ENCODE results near the gene NR2F1-AS1.
"Not testable (repeated sequence)": the region's sequence is repeated elsewhere in the genome, so short reads cannot be mapped to it uniquely, and the experiment has no call there.

Gene NR2F1-AS1

DNA sequence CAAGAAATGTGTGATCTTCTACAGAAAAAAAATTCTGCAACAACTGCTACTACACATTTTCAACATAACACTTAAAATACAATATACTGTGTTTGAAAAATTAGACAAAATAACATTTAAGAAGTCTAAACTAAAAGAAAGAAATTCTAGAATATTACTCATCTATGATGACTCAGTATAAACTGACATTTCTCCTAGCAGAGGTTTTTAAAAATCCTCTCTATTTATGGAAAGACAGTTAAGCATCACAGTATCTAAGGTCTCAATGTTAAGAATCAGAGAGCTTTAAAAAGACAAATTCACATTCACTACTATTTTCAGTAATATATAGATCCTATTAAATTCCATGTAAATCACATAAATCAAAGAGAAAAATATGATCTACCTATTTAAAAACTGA, 61.3 kb downstream of the NR2F1-AS1 start:
- no peak for DNase-seq (ENCODE audit: low read depth in 2 of 2)

DNA sequence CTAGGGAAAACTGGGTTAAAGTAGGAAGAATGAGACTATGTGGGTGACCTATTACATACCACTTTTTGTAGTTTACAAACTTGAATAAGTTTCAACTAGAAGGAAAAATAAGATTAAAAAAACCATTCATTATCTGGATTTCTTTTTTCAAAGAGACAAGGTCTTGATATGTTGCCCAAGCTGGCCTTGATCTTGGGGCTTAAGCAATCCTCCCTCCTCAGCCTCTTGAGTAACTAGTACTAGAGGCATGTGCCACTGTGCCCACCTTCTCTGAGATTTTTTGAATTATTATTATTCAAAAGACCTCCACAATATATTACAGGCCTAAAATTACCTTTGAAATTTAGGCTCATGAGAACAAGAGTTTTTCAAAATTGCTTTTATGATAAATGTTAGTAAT, 63.2 kb downstream of the NR2F1-AS1 start:
- DNase-seq (ENCODE audit: low read depth in 2 of 2), result no peak

DNA sequence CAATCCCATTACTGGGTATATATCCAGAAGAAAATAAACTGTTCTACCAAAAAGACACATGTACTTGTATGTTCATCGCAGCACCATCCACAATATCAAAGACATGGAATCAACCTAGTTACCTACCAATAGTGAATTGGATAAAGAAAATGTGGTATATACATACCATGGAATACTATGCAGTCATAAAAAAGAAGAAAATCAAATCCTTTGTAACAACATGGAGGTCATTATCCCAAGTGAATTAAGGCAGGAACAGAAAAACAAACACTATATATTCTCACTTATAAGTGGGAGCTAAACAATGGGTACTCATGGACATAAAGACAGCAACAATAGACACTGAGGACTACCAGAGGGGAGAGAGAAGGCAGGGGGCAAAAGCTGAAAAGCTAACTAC, 67.7 kb downstream of the NR2F1-AS1 start:
- DNase-seq (ENCODE audit: low read depth in 2 of 2), result no peak

DNA sequence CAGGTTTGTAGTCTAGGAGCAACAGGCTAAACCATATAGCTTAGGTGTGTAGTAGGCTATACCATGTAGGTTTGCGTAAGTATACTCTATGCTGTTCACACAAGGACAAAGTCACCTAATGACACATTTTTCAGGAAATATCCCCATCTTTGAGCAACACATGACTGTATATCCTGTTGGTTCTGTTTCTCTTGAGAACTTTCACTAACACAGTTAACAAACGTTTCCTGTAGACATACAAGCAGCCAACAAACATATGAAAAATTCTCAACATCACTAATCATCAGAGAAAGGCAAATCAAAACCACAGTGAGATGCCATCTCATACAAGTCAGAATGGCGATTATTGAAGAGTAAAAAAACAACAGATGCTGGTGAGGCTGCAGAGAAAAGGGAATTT, 68.2 kb downstream of the NR2F1-AS1 start:
- DNase-seq (ENCODE audit: low read depth in 2 of 2), result no peak

DNA sequence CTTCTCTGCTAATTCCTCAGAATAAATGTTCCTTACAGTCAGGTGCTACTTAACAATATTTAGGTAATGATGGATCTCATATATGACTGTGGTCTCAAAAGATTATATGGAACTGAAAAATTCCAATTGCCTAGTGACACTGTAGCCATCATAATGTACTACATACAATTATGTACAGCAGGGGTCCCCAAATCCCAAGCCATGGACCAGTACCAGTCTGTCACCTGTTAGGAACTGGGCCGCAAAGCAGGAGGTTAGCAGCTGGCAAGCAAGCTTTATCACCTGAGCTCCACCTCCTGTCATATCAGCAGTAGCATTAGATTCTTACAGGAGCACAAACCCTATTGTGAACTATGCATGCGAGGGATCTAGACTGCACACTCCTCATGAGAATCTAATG, 69.6 kb downstream of the NR2F1-AS1 start:
- DNase-seq (ENCODE audit: low read depth in 2 of 2), result no peak

DNA sequence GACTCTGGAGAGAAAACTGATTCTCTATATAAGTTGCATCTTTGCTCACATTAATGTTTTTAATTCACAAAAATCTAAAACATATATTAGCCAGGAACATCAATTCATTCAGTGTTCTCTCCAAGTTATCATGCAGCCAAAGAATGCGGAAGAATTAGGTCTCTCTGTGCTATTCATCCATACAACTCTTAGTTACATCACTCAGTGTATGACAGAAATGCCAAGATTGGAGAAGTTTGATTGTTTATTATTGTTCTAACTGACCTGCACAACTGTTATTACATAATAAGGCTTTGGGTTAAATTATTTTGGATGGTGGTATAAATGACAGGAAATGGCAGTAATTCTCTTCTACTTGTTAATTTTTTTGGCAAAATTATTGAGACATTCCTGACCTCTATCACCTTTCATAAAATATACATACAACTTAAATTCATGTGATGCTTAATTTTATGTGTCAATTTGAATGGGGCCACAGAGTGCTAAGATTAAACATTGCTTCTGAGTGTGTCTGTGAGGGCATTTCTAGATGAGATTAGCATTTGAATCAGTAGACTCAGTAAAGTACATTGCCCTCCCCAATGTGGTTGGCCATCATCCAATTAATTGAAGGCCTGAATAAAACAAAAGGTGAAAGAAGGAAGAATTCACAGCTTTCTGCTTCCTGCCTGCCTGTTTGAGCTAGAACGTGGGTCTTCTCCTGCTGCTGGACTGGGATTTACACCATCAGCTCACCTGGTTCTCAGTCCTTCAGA, 70.2 kb downstream of the NR2F1-AS1 start:
- no peak for DNase-seq (ENCODE audit: low read depth in 2 of 2)

DNA sequence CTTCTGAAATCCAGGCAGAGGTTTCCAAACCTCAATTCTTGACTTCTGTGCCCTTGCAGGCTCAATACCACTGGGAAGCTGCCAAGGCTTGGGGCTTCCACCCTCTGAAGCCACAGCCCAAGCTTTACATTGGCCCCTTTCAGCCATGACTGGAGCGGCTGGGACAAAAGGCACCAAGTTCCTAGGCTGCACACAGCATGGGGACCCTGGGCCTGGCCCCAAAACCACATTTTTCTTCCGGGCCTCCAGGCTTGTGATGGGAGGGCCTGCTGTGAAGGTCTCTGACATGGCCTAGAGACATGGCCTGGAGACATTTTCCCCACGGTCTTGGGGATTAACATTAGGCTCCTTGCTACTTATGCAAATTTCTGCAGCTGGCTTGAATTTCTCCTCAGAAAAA, 75.5 kb downstream of the NR2F1-AS1 start:
- not testable (repeated sequence) for DNase-seq (ENCODE audit: low read depth in 2 of 2)

DNA sequence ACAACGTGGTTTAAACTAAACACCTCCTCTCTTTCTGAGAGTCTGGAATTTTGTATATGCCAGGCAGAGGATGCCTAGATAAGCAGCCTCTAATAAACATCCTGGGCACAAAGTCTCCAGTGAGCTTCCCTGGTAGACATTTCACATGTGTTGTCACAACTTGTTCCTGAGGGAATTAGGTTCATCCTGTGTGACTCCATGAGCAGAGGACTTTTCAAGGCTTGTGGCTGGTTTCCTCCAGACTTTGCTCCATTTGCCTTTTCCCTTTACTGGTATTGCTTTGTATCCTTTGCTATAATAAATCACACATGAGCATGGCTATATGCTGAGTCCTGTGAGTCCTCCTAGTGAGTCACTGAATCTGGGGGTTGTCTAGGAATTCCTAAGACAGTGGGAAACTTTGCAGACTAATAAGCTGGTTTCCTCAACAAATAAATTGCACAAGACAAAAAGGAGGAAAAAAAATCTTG, 77.4 kb downstream of the NR2F1-AS1 start:
- DNase-seq (ENCODE audit: low read depth in 2 of 2), result no peak

DNA sequence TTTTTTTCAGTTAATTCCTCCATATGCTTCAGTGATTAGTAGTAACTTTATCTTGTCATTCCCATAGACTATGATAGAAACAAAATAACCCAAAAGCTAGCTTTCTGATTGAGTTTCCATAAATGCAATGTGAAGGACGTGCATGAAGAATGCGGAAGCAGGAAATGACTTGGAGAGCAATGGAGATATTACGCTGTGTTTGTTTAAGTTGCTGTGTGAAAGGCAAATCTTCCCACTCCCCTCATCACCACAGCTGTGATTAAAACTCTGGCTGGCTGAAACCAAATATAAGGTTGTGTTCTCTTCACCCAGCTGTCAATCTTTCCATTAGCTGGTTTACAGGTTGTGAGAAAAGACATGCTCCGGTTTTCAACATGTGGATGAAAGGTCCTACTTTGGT, 83.9 kb downstream of the NR2F1-AS1 start:
- no peak for DNase-seq (ENCODE audit: low read depth in 2 of 2)

DNA sequence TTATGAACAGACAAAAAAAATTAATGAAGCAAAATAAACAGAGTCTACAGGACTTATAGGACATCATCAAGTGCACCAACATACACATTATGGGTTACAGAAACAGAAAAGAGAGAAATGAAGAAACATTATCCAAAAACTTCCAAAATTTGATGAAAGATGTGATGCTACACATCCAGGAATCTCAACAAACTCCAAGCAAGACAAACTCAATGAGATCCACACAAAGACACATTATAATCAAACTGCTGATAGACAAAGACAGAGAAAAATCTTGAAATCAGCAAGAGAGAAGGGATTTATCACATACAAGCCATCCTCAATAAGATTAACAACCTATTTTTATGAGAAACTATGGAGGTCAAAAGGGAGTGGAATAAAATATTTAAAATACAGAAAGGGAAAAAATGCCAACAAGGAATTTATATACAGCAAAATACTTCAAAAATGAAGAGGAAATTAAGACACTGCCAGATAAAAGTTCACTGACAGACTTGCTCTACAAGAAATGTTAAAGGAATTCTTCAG, 101.0 kb downstream of the NR2F1-AS1 start:
- DNase-seq (ENCODE audit: low read depth in 2 of 2), result no peak

DNA sequence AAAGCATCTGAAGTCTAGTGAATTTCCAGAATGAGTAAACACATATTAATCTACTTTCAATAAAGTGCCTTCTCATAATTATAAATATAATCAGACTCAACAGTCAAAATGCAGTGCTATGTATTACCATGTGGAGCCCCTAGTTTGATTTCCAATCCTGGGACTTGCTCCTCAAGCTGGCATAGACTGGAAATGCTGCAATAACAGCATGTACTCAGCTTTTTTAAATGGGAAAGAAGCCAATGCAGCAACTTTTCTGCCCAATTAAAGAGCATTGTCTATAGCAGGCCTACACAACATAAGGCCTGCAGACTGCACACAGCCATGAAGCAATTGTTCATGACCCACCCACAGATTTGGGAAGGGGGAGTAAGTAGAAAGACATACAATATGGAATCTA, 103.2 kb downstream of the NR2F1-AS1 start:
- no peak for DNase-seq (ENCODE audit: low read depth in 2 of 2)

DNA sequence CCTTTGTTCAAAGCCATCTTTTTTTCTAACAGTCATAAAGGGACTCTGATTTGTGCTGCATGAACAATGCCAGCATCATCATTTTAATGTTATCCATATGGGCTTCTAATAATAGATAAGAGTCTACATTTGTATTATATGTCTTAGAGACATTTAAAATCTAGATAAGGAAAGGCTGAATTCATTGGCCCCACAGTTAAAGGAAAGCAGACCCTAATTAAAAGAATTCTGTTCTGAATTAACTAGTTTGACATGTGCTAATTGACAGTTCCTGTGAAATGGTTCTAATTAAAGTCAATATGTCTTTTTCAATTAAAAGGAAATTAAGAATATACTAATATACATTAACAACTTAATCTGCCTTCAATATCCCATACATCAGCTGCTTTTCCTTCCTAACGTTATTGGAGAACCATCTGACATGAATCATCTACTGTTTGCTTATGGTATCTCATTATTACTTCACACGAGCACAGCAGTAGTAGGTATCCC, 104.7 kb downstream of the NR2F1-AS1 start:
- no peak for DNase-seq (ENCODE audit: low read depth in 2 of 2)

DNA sequence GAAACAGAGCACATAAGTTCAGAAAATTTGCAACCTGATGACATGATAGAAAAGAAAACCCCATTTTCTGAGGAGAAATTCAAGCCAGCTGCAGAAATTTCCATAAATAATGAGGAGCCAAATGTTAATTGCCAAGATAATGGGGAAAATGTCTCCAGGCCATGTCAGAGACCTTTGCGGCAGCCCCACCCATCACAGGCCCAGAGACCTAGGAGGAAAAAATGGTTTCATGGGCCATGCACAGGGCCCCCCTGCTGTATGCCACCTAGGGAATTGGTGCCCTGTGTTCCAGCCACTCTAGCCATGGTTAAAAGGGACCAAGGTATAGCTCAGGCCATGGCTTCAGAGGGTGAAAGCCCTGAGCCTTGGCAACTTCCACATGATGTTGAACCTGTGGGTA, 118.1 kb downstream of the NR2F1-AS1 start:
- no peak for DNase-seq (ENCODE audit: low read depth in 2 of 2)

DNA sequence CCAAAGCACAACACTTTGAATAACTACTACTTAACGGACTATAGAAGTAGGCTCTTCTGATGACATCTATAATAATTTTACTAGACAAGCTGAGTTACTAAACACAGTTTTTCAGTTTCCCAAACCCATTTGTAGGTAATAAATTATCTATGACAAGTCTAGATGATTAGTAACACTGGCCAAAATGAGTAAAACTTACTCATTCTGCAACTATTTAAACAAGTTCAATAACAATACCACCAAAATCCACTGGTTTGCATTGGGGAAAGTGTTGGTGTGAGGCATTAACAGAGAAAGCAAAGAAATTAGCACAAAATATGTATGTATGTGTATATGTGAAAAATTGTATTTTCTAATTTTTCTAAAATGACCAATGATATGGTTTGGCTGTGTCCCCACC, 119.3 kb downstream of the NR2F1-AS1 start:
- no peak for DNase-seq (ENCODE audit: low read depth in 2 of 2)

DNA sequence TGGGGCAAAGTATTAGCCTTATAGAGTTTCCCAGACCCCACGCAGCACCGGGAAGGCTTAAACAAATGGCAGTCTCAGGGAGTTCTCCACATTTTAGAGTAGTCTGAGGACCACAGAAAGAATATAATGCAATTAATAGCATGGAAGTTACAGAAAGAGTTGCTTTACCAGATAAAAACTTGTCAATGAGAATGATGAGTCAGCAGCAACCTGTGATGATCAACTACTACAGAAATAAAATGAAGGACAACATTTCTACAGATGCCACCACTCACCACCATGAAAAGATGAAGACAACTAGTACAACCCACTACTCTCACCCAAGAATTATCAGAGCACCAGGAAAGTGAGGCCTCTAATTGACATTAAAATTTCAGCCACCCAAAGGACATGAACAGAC, 120.7 kb downstream of the NR2F1-AS1 start:
- no peak for DNase-seq (ENCODE audit: low read depth in 2 of 2)

DNA sequence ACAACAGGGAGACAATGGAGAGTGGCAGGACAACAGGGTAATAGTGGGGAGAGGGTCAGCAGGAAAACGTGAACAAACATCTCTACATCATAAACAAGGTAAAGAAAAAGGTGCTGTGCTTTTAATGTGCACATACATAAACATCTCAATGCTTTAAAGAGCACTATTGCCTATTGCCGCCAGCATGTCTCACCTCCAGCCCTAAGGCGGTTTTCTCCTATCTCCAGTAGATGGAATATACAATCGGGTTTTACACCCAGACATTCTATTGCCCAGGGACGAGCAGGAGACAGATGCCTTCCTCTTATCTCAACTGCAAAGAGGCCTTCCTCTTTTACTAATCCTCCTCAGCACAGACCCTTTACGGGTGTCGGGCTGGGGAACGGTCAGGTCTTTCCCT, 124.2 kb downstream of the NR2F1-AS1 start:
- DNase-seq (ENCODE audit: low read depth in 2 of 2), result not testable (repeated sequence)

DNA sequence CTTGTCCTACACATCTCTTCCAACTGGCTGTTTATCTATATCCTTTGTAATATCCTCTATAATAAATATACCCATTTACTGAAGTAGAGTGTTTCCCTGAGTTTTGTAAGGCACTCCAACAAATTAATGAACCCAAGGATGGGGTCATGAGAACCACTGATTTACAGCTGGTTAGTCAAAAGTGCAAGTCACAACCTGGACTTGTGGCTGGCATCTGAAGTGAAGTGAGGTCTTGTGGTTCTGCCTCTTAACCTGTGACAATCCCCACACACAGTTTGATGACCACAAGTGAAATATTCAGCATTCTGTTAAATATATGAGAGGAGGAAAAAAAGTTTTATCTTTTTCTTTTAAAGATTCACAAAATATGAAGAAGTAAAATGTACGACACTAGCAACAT, 126.1 kb downstream of the NR2F1-AS1 start:
- DNase-seq (ENCODE audit: low read depth in 2 of 2), result no peak

DNA sequence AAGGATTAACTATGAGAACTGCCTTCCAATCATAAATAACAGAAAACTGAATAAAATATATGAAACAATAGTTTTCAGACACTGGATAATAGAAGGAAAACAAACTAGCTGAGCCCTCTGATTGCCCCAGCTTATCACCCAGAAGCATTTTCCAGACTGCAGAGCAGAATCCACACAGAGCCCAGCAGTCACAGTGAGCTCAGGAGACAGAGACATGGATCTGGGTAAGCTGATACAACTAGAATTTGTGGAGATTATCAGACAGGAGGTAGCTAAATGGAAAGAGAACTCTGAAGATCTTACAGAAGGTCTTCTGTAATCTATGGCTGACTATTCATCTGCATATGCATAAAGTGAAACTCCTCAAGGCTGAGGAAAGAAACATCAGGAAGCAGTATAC, 128.8 kb downstream of the NR2F1-AS1 start:
- DNase-seq (ENCODE audit: low read depth in 2 of 2), result no peak

DNA sequence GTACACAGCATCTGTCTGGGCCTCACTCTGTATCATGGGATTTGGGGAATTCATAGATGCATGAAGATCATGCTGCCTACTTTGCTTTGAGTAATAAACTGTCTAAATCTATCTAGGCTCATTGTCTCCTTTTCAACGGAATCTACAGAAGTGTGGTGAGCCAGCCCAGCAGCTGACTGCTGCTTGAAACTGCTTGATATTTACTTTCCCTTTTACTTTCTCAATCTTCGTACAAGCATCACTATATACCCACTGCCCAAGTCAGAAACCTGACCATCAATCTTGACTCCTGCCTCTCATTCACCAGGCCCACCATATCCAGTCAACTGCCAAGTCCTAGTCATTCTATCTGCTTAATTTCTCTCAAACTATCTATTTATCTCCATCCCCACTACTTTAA, 142.9 kb downstream of the NR2F1-AS1 start:
- no peak for DNase-seq (ENCODE audit: low read depth in 2 of 2)

DNA sequence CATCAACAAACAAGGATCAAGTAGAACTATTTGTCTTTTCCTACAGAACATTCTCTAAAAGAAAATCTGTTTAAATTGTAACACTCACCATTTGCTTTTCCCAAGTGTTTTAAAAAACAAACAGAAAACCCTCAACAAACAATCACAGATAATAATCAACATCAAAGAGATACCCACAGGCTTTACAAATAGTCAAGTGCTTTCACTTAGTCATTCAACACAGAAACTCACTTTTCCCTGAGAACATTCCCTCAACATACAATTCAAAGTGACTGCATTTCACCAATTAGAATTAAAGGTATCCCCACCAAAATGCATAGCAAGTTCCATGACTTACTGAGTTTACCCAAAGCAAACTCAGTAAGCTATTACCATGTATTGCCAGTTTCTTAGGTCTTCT, 144.9 kb downstream of the NR2F1-AS1 start:
- DNase-seq (ENCODE audit: low read depth in 2 of 2), result no peak

DNA sequence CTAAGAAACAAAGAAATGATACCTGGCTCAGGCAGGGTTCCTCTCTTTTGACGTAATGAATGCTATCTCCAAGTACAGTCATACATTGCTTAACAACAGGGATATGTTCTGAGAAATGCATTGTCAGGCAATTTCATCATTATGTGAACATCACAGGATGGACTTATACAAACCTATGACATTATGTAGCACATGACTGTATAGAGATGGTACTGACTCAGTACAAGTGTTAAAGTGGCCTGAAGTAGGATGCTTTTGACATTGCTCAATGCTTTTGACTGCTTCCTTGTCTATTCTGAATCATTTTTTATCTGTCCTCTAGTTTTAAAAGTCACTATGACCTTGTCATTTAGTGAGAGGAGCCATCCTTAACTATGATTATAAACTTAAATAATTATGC, 147.6 kb downstream of the NR2F1-AS1 start:
- DNase-seq (ENCODE audit: low read depth in 2 of 2), result no peak

DNA sequence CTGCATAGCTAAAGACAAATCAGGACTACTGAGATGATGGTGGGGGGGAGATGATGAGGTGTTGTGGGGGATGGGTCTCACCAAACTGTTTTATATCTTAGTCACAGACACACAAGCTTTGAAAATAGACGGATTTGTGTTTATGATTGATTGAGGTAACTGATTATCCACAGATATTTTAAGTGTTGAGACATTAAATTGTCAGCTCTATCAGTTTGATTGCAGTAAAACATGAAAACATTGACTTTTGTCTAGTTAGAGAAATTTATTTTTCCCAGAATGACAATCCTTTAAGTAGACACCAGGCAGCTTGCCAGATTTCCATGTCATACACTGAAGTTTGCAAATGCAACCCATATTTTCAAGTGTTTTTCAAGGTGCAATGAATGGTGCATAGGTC, 149.8 kb downstream of the NR2F1-AS1 start:
- no peak for DNase-seq (ENCODE audit: low read depth in 2 of 2)

DNA sequence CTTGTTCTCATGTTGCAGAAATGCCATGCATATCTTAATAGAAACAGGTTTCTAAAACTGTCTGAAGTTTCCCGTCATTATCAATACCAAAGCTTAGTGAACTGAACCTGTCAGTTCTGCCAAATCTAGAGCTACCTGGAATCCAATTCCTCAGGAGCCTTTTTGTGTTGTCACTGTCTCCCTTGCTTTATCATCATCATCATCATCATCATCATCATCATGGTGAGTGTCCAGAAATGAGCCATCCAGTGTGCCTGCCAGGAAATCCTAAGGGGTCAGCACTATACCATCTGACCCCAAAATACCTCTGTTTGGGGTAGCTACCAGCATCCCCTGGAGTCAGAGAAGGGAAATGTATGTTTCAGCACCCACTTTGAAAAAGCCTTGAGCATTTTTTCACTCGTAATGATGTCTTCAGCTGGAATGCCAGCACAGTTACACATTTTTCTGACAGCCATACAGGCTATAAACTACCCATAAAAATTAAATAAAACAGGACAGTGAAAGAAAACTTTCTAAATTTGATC, 150.3 kb downstream of the NR2F1-AS1 start:
- no peak for DNase-seq (ENCODE audit: low read depth in 2 of 2)

Data from stimulated activated CD4-positive, alpha-beta T cell treated with anti-CD3 and anti-CD28 coated beads, Interleukin-1b, Interleukin-23, amount 100 ng/mL, for 4 hours (primary cell).